Bronchial epithelial cell (primary cell): Measurements from ENCODE around the gene C20orf173. TPM values are rescaled to one million over a fixed set of nuclear protein-coding genes. Genes with fewer than 3 reads are reported as not detected.
"Not testable (repeated sequence)": the region's sequence is repeated elsewhere in the genome, so short reads cannot be mapped to it uniquely, and the experiment has no call there.

Experiments
- DNase-seq: peaks from one replicate; pipeline ENCODE4 v3.0.0-alpha.2; 2010; ENCODE audit warnings: low read depth
- FAIRE-seq: peaks from 2 replicates; lab custom pipeline; 2011; peaks lifted over from hg19 to GRCh38; lab: Jason Lieb, UNC
- H3K27me3 ChIP-seq: 2 replicates; pipeline ENCODE4 v1.5.1; 2011; ENCODE audit warnings: low read length; ENCODE audit not compliant: control insufficient read depth, insufficient read depth
- H3K36me3 ChIP-seq: 2 replicates; pipeline ENCODE4 v1.5.1; 2011; ENCODE audit warnings: low read length; ENCODE audit not compliant: control insufficient read depth, insufficient read depth
- H3K4me3 ChIP-seq: 2 replicates; pipeline ENCODE4 v1.5.1; 2011; ENCODE audit warnings: mild to moderate bottlenecking, low read depth, low read length, control low read depth
- total RNA-seq: library from RNA; depleted of rRNA; stranded (reverse); fragments of >200 nt; gene quantifications from 2 replicates; pipeline ENCODE4 v1.2.1, GENCODE V29; 2014
- TF ChIP-seq, protein P1 (sequence below): IDR thresholded peaks from 2 replicates; pipeline ENCODE4 v1.5.1; 2011; ENCODE audit warnings: mild to moderate bottlenecking, moderate library complexity, low read length, control low read depth, inconsistent platforms; ENCODE audit not compliant: insufficient read depth, severe bottlenecking

Gene C20orf173
- total RNA-seq, 1 donor from 2014 or later: not detected

DNA sequence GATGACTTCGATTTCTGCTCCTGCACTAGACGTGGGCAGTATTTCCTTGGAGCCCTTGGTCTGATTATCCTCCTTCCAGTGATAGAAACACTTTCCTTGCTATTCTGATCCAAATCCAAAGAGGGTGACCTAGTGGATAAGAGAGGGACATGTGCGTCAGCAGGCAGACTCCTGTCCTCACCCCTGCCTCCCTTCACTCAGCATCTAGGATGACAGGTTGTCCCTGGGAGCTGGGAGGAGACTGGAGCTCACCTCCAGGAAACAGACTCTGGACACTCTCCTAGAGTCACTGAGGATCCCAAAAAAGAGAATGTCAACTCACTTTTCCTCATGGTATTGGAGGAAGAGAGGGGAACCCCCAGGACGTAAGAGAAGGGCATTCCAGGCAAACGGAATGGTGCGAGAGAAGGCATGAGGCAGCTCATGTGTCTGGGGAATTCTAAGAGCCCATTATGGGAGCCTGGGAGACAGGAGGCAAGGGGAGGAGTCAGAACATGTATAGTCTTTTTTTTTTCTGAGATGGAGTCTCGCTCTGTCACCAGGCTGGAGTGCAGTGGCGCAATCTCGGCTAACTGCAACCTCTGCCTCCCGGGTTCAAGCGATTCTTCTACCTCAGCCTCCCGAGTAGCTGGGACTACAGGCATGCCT, 2.2 kb downstream of the C20orf173 start:
- no peaks in the 10 kb centered on the region for H3K27me3 ChIP-seq
- no peak for DNase-seq
- no peaks in the 10 kb centered on the region for H3K36me3 ChIP-seq
- no peak for FAIRE-seq
- H3K4me3 ChIP-seq: no peak overlapping the region
- TF ChIP-seq, protein P1, sequence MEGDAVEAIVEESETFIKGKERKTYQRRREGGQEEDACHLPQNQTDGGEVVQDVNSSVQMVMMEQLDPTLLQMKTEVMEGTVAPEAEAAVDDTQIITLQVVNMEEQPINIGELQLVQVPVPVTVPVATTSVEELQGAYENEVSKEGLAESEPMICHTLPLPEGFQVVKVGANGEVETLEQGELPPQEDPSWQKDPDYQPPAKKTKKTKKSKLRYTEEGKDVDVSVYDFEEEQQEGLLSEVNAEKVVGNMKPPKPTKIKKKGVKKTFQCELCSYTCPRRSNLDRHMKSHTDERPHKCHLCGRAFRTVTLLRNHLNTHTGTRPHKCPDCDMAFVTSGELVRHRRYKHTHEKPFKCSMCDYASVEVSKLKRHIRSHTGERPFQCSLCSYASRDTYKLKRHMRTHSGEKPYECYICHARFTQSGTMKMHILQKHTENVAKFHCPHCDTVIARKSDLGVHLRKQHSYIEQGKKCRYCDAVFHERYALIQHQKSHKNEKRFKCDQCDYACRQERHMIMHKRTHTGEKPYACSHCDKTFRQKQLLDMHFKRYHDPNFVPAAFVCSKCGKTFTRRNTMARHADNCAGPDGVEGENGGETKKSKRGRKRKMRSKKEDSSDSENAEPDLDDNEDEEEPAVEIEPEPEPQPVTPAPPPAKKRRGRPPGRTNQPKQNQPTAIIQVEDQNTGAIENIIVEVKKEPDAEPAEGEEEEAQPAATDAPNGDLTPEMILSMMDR: no peak

DNA sequence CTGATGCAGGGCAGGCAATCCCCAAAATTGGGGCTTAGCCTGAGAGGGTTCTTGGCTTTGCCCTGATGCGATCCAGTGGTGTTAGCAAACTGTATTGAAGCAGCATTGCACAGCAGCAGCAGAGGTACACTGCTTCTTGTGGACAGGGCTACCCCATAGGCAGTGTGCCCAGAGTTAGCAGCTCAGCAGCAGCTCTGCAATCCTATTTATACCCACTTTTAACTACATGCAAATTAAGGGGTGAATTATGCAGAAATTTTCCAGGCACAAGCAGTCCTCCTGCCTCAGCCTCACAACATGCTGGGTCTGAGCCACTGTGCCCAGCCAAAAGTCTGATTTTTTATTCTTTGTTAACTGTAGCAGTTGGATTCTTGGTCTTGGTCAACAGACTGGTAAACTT, 3.8 kb downstream of the C20orf173 start:
- no peaks in the 10 kb centered on the region for H3K36me3 ChIP-seq
- no peak overlapping the region for H3K4me3 ChIP-seq
- FAIRE-seq: no peak
- TF ChIP-seq, protein P1: no peak
- H3K27me3 ChIP-seq: no peaks in the 10 kb centered on the region
- DNase-seq: no peak

DNA sequence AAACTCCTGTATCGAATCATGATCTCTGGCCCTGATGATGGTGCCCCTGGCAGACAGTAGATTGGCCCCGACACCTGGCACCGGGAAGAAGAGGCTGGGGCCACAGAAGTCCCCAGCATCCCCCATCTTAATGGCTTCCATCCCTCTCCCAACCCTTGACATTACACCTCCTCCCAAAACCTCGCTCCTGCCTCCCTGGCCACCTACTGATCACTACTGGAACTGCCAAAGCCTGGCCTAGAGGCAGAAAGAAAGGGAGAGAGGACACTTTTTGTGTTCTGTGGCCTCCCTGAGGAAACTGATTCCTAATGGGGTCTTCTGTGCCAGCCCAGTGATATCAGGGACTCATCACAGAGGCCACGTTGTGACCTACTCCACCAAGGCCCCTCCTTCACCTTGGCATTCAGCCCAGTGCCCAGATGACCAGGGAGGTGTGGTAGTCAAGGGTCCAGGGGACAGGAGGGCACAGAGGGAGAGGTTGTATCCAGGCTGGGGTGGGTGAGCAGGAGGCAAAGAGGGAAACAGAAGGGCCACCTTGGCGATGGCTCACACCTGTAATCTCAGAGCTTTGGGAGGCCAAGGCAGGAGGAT, 6.1 kb downstream of the C20orf173 start:
- FAIRE-seq (no peak), DNase-seq (peak; percentile 12)
- Histone ChIP-seq H3K4me3 (no peak overlapping the region), H3K27me3 (no peaks in the 10 kb centered on the region), H3K36me3 (no peaks in the 10 kb centered on the region)
- TF ChIP-seq, protein P1: peak; percentile 52

DNA sequence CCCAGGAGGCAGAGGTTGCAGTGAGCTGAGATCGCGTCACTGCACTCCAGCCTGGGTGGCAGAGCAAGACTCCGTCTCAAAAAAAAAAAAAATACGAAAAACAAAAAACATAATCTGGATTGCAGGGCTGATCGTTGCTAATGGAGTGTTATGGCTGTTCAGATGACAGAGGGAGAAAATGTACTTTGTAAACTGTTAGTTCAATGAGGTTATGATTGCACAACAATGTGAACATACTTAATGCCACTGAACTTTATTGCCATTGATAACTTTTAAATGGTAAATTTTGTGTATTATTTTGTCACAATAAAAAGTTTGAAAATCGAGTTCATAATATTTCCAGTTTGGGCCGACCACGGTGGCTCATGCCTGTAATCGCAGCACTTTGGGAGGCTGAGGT, 10.5 kb downstream of the C20orf173 start:
- Histone ChIP-seq H3K27me3 (no peaks in the 10 kb centered on the region), H3K36me3 (no peaks in the 10 kb centered on the region), H3K4me3 (no peak overlapping the region)
- DNase-seq: no peak
- FAIRE-seq: no peak
- TF ChIP-seq, protein P1: no peak

DNA sequence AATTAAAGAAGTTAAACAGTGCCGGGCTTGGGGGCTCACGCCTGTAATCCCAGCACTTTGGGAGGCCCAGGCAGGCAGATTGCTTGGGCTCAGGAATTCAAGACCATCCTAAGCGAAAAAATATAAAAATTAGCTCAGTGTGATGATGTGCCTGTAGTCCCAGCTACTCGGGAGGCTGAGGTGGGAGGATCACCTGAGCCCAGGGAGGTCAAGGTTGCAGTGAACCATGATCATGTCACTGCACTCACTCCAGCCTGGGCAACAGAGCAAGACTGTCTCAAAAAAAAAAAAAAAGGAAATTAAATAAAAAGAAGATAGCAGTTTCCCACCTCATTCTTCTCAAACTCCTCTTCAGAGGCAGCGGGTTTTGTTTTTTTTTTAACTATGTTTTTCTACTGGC, 11.7 kb downstream of the C20orf173 start:
- H3K27me3 ChIP-seq, H3K36me3 ChIP-seq, DNase-seq, FAIRE-seq, H3K4me3 ChIP-seq: not testable (repeated sequence)

DNA sequence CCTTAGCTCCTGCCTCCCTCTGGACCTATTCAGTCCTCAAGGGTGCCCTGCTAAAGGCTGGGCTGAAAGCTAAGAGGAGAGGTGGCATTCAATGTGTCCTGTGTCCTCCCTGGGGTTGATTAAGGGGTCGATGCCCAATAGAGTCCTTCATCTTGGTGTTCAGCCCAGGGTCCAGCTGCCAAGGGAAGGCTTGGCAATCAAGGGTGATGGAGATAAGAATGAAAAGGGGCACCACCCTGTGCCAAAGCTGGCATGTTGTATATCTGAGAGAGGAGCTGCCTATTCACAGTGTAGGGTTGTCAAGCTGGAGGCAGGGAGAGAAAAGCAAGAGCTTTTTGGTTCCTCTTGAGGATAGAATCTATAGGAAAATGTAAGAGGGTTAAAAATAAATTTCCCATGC, 12.3 kb downstream of the C20orf173 start:
- DNase-seq (no peak), FAIRE-seq (peak; percentile 23)
- no peak overlapping the region for H3K4me3 ChIP-seq
- H3K27me3 ChIP-seq: no peaks in the 10 kb centered on the region
- TF ChIP-seq, protein P1: no peak
- H3K36me3 ChIP-seq: peaks cover 2% of the 10 kb centered on the region
